Colonic mucosa (tissue), 4 donors: ENCODE data around the gene ALB. TPM values are rescaled to one million over a fixed set of nuclear protein-coding genes. Genes with fewer than 3 reads are reported as not detected.

Experiments used
- DNase-seq: peaks from one replicate; pipeline ENCODE4 v3.0.0-alpha.2; 2020
- H3K27ac ChIP-seq: fragments of 200-600 bp; one replicate; pipeline ENCODE4 v1.8.0; 2021
- H3K27me3 ChIP-seq: fragments of 200-600 bp; one replicate; pipeline ENCODE4 v1.8.0; 2021
- H3K36me3 ChIP-seq: fragments of 200-600 bp; one replicate; pipeline ENCODE4 v1.8.0; 2021
- H3K4me1 ChIP-seq: fragments of 200-600 bp; one replicate; pipeline ENCODE4 v1.8.0; 2021; ENCODE audit warnings: mild to moderate bottlenecking
- H3K4me3 ChIP-seq: fragments of 200-600 bp; one replicate; pipeline ENCODE4 v1.8.0; 2021
- H3K9ac ChIP-seq, 2 donors: one replicate each; pipeline ENCODE4 v1.7.0; 2013; ENCODE audit warnings: control low read depth in 2 of 2, low read depth in 2 of 2, low read length in 2 of 2
- H3K9me3 ChIP-seq: fragments of 200-600 bp; one replicate; pipeline ENCODE4 v1.8.0; 2021
- intact Hi-C: fragments of 100-400 bp; cut with DNase I; formaldehyde crosslinking; loops from one replicate; pipeline ENCODE4 v1.14.1; 2022
- total RNA-seq, 2 donors: library from RNA; stranded (reverse); fragmentation: NEBNext Ultra II Directional in 1 of 2; extraction: Animal tissue kit (Norgen Biotek cat#: 25700) in 1 of 2; gene quantifications; one replicate each; pipeline ENCODE4 v1.2.1, GENCODE V29; 2021
- TF ChIP-seq, protein P1 (sequence below): fragments of 200-600 bp; IDR thresholded peaks from one replicate; pipeline ENCODE4 v1.8.0; 2022; ENCODE audit warnings: antibody characterized with exemption, mild to moderate bottlenecking
- donor health status: healthy.
- donor health status: DM: no; HTN: no; CAD: no.
- donor health status: DM: no; HTN: no; CAD: no.

The ALB gene
- total RNA-seq, 2 donors from 2014 or later, result 3.2 to 65.4 TPM

DNA sequence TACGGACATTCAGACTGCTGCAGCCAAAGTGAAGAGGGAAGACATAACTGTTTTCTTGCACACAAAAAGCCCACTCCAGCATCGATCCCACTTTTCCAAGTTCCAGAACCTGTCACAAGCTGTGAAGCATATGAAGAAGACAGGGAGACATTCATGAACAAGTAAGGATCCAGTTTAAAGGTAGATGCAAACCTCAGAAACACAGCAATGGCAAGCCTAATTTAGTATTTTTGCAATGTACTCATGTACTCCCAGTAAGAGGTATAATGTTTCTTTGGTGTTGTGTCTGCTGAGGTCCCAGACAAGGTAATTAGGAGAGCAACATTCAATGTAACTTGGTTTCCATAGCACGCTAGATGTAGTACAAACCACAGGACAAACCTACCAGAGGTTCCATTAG, 36.6 kb downstream of the ALB start:
- Histone ChIP-seq H3K4me1 (no peaks in the 10 kb centered on the region), H3K9ac (no peak overlapping the region), H3K36me3 (no peaks in the 10 kb centered on the region), H3K4me3 (no peak overlapping the region), H3K27ac (no peak overlapping the region), H3K27me3 (no peaks in the 10 kb centered on the region), H3K9me3 (no peaks in the 10 kb centered on the region)
- intact Hi-C loops, result no loop called here
- DNase-seq, result no peak
- TF ChIP-seq, protein P1, sequence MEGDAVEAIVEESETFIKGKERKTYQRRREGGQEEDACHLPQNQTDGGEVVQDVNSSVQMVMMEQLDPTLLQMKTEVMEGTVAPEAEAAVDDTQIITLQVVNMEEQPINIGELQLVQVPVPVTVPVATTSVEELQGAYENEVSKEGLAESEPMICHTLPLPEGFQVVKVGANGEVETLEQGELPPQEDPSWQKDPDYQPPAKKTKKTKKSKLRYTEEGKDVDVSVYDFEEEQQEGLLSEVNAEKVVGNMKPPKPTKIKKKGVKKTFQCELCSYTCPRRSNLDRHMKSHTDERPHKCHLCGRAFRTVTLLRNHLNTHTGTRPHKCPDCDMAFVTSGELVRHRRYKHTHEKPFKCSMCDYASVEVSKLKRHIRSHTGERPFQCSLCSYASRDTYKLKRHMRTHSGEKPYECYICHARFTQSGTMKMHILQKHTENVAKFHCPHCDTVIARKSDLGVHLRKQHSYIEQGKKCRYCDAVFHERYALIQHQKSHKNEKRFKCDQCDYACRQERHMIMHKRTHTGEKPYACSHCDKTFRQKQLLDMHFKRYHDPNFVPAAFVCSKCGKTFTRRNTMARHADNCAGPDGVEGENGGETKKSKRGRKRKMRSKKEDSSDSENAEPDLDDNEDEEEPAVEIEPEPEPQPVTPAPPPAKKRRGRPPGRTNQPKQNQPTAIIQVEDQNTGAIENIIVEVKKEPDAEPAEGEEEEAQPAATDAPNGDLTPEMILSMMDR, result no peak

DNA sequence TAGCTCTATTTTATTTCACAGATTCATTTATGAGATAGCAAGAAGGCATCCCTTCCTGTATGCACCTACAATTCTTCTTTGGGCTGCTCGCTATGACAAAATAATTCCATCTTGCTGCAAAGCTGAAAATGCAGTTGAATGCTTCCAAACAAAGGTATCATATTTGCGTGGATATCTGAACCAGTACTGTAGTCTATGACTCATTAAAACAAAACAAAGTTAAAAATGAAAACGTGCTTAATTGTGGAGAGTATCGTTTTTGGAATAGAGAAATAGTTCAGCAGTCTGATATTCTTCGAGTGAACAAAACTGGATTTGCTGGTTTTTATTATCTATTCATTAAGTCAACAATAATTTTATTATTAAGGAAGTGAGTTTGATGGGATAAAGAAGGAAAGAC, 38.2 kb downstream of the ALB start:
- Histone ChIP-seq H3K27ac (no peak overlapping the region), H3K27me3 (no peaks in the 10 kb centered on the region), H3K9me3 (no peaks in the 10 kb centered on the region), H3K36me3 (no peaks in the 10 kb centered on the region), H3K9ac (no peak overlapping the region), H3K4me1 (no peaks in the 10 kb centered on the region), H3K4me3 (no peak overlapping the region)
- DNase-seq, result no peak
- TF ChIP-seq, protein P1, result no peak
- intact Hi-C loops, result no loop called here

DNA sequence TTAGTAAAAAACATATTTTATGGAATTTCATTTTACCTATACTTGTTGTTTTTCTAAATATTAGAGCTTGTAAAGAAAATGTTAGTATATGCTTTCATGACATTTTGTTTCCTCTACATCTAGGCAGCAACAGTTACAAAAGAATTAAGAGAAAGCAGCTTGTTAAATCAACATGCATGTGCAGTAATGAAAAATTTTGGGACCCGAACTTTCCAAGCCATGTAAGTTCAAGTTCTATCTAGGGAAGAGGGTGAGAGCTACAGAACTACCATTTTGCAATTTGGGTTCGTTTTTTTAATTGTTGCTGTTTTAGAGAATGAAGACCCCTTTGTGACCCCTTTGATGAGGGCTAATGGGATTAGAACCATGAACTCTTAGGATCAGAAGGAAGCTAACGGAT, 39.1 kb downstream of the ALB start:
- DNase-seq, result no peak
- H3K4me1 ChIP-seq, result no peaks in the 10 kb centered on the region
- TF ChIP-seq, protein P1, result no peak
- no peaks in the 10 kb centered on the region for H3K36me3 ChIP-seq
- H3K9me3 ChIP-seq, result no peaks in the 10 kb centered on the region
- intact Hi-C loops, result no loop called here
- no peak overlapping the region for H3K9ac ChIP-seq
- no peaks in the 10 kb centered on the region for H3K27me3 ChIP-seq
- H3K4me3 ChIP-seq, result no peak overlapping the region
- H3K27ac ChIP-seq, result no peak overlapping the region

DNA sequence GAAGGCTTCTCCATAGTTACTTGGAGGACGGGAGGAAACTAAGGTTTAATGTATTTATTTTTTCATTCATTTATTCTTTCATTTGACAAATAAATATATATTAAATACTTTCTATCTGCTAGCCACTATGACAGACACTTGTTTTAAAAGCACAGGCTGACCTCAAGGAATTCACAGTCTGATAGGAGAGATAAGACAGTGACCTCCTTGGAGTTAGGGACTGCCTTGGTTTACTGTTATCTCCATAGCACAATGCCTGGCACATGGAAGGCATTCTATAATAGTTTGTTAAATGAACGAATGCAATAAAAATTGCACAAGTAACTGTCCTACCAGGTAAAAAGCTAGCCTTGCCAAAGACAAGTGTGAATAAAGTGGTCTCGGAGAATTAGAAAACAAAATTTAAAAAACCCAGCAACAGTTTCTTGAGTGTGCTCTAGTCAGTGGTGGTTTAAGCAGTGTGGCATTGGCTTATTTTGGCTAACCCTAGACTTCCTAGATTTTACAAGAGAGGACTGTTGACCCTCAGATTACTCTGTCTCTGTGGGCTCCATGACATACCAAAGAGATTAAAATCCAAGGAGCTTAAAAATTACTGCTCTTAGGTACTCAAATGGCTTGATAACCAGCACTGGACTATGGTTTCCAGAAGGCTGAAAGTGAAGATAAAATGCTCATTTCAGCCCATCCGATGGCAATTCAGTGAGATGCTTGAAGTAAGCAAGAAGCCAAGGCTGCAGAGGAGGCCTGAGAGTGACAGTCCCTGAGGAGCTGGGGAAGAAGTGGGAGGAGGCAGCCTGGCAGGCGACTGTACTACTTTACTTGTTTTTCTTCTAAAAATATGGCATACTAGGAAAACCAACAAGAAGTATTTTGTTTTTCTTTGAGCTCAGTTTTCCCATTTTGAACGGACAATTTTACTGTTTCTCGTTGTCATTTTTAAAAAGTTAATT, 41.6 kb downstream of the ALB start:
- H3K36me3 ChIP-seq, result no peaks in the 10 kb centered on the region
- no peaks in the 10 kb centered on the region for H3K4me1 ChIP-seq
- intact Hi-C loops, result loop anchor here (5.0 kb wide), 1 partner anchor 103 kb away; no protein-coding TSS in a partner anchor
- H3K9me3 ChIP-seq, result no peaks in the 10 kb centered on the region
- TF ChIP-seq, protein P1, result no peak
- H3K27ac ChIP-seq, result no peak overlapping the region
- DNase-seq, result no peak
- no peaks in the 10 kb centered on the region for H3K27me3 ChIP-seq
- H3K9ac ChIP-seq, result no peak overlapping the region
- no peak overlapping the region for H3K4me3 ChIP-seq

DNA sequence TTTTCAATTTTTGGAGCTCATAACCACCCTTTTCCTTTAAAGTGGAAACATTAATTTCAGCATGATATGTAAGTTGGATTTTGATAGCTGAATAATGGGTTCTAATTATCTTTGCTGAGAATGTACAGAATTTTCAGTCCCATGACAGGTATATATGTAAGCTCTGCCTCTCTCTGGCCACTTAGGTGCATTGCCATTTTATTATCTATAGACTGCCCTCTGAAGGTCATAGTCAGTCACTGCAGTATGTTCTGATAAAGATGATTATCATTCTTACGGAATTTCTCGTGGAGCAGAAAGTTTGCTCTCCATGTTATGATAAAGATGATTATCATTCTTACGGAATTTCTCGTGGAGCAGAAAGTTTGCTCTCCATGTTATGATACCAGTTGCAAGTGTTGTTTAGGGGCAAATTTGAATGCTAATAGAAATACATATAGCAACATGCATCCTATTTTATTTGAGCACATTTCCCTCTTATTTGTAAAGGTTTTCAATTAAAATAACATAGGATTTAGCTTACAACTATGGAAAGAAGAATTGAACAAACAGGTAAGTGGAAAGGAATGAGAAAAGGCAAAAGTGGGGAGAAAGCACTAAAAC, 42.4 kb downstream of the ALB start:
- no peak for DNase-seq
- no peaks in the 10 kb centered on the region for H3K27me3 ChIP-seq
- TF ChIP-seq, protein P1, result peak; percentile 68
- no peaks in the 10 kb centered on the region for H3K4me1 ChIP-seq
- H3K4me3 ChIP-seq, result no peak overlapping the region
- intact Hi-C loops, result loop anchor here (5.0 kb wide), 1 partner anchor 104 kb away; no protein-coding TSS in a partner anchor
- H3K9me3 ChIP-seq, result no peaks in the 10 kb centered on the region
- no peak overlapping the region for H3K27ac ChIP-seq
- H3K36me3 ChIP-seq, result no peaks in the 10 kb centered on the region
- H3K9ac ChIP-seq, result no peak overlapping the region
